ENCODE measurements around the gene SEMA4B.

- TF ChIP-seq, protein P1, sequence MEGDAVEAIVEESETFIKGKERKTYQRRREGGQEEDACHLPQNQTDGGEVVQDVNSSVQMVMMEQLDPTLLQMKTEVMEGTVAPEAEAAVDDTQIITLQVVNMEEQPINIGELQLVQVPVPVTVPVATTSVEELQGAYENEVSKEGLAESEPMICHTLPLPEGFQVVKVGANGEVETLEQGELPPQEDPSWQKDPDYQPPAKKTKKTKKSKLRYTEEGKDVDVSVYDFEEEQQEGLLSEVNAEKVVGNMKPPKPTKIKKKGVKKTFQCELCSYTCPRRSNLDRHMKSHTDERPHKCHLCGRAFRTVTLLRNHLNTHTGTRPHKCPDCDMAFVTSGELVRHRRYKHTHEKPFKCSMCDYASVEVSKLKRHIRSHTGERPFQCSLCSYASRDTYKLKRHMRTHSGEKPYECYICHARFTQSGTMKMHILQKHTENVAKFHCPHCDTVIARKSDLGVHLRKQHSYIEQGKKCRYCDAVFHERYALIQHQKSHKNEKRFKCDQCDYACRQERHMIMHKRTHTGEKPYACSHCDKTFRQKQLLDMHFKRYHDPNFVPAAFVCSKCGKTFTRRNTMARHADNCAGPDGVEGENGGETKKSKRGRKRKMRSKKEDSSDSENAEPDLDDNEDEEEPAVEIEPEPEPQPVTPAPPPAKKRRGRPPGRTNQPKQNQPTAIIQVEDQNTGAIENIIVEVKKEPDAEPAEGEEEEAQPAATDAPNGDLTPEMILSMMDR (IDR thresholded peaks at IDR 0.05; ENCODE audit: insufficient read depth, low read length, poor library complexity, severe bottlenecking) = no peak
- no peak for TF ChIP-seq EZH2phosphoT487 (conservative IDR thresholded peaks at IDR 0.05; ENCODE audit: low read length)
These were observed 48.2 kb downstream of the SEMA4B start, which contains the start of gene TTLL13 for GRCh38 chr15:90249203-90249863.
